Activated CD4-positive, CD25-positive, alpha-beta regulatory T cell treated with anti-CD3 and anti-CD28 coated beads, Interleukin-2, amount 50 U/mL, for 24 hours (primary cell): Measurements from ENCODE around the gene MIPEP.
"Not testable (repeated sequence)": the region's sequence is repeated elsewhere in the genome, so short reads cannot be mapped to it uniquely, and the experiment has no call there.

Source experiments
- ATAC-seq, 2 donors: fragments of 150-1000 bp; cut with Tn5 transposase; one replicate each; pipeline ENCODE4 v1.10.0; 2021; ENCODE audit warnings: mild to moderate bottlenecking in 1 of 2, moderate library complexity in 1 of 2

MIPEP gene

GRCh38 chr13:23884361-23884760 is 4.8 kb downstream of the MIPEP start:
- not testable (repeated sequence) for ATAC-seq

DNA sequence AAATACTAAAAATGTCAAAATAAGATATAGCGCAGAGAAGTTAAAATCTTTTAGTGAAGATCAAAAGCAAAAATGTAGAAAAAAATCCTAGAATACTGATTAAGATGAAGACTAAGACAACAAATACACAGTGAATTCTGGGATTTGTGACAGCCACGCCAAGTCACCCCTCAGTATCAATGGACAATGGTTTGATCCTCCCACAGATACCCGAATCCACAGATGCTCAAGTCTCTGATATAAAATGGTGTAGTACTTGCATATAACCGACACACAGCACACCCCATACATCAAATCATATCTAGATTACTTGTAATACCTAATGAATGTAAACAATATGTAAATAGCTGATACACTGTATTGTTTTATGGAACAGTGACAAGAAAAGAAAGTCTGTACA is 5.9 kb downstream of the MIPEP start:
- ATAC-seq: no peak

GRCh38 chr13:23881402-23881800 is 7.8 kb downstream of the MIPEP start:
- not testable (repeated sequence) for ATAC-seq

DNA sequence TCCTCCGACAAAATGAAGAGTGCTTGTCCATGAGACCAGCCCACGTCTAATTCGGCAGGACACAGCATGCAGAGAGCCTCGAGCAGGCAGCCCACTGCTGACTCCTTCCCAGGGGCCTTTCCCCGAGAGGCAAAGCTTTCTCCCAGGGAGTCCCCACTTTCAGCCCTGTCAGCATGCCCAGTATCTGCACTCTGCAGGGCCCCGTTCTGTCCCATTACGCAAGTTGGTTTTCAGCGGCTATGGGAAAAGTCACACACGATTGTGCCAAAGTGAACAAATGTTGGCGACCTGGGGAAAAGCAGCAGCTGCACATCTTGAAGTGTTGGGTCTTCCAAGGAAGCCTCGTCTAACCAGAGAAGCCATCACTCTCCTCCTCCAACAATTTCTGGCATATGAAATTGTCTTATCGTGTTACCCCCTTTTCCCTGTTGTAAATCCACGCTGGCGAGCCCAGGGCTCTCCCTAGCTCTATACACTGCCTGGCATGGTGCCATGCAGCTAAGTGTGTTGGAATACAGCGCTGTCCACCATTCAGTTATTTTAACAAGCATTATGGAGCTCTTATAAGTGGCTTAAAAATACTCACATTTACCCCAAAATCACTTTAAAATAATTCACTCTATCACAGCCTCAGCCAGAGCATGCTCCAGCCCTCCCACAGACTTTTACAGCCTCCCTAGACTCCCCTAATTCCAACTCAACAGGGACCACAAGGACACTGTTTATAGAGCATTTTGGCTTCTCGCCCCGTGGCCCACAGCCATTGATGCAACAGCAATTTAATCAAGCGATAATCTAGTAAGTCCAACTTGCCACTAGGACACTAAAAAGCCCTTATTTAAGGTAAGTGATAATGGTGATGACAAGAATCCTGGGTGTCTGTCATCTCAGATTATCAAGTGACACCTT is 8.5 kb downstream of the MIPEP start:
- not testable (repeated sequence) for ATAC-seq

- ATAC-seq: no peak
These were observed 11.9 kb downstream of the MIPEP start for GRCh38 chr13:23877286-23877685.

- ATAC-seq: peak in 1 of 2 donors; percentile 13
These were observed 12.9 kb downstream of the MIPEP start for GRCh38 chr13:23876265-23876664.

GRCh38 chr13:23871616-23872220 is 17.5 kb downstream of the MIPEP start:
- ATAC-seq: no peak

- ATAC-seq: no peak
These were observed 18.7 kb downstream of the MIPEP start for GRCh38 chr13:23870356-23871140.

GRCh38 chr13:23868521-23868920 is 20.7 kb downstream of the MIPEP start:
- ATAC-seq: no peak

- no peak for ATAC-seq
These were observed 22.1 kb downstream of the MIPEP start for GRCh38 chr13:23867027-23867491.

DNA sequence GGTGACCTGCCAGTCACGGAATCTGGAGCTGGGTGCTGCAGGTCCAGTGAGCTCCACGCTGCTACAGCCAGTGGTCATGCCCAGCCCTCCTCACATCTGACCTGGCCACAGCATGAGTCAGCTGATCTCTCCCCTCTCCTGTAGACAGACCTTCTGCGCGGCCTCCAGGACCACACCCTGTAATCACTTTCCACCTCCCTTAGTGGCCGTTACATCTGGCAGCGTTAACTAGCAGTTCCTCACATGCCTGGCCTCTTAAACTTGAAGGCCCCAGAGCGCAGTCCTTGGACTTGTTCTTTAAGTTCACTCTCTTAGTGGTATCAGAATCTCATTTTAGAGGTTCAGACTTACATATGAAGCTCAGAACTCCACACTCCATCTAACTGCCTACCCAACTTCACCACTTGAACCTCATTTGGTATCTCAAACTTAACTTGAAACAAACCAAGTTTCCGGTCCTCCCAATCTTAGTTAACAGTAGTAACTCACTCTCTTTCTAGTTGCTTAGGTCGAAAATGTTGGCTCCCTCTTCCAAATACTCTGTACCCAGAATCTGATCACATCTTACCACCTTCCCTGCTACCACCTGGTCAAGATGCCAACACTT is 22.7 kb downstream of the MIPEP start:
- ATAC-seq: no peak

DNA sequence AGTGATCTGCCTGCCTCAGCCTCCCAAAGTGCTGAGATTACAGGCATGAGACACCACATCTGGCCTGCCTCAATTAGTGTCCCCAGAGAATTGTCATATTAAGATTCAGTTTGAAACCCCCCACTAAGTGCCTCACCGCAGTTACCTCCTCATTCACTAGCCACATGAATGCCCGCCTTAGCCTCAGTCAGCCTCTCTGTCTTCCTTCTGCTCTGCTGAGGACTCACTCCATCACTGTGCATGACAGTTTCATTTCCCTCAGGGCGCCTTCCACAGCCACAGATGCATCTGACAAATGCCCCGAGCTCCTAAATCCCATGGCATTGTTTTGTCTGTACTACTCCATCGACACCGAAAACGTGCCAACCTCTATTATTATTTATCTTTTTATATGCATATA is 23.3 kb downstream of the MIPEP start:
- no peak for ATAC-seq

DNA sequence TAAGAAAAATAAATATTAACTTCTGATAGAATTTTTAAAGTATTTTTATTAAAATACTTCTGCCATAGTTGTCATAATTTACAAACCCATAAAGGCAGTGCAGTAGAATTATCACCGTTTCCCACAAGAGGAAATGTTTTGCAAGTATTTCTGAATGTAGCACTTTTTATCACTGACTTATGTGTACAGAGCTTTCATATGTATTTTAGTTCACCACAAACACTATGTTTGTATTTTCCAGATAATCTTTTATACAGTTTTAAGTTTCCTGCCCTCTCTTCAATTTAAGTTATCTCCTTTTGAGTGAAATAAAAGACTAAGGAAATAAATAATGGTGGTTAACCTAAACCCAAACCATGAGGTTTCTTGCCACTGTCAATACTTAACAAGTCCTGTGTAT is 24.2 kb downstream of the MIPEP start:
- no peak for ATAC-seq

DNA sequence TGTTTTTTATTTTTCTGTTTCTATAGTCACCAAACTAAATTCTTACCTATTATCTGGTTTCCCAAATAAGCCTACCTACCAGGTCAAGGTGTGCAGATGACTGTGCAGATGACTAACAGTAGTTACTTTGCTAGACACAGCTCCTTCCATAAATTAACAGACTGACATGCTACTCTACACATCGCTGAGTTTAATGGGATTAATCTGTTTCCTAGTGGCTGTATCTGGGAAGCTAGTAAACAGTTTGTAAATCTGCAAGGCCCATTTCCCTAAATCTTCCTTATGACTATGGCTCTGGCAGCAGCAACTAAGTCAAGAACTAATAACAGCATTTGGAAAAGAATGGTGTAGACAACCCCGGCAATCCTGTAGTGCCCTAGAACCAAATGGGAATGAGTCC is 27.9 kb downstream of the MIPEP start:
- no peak for ATAC-seq

DNA sequence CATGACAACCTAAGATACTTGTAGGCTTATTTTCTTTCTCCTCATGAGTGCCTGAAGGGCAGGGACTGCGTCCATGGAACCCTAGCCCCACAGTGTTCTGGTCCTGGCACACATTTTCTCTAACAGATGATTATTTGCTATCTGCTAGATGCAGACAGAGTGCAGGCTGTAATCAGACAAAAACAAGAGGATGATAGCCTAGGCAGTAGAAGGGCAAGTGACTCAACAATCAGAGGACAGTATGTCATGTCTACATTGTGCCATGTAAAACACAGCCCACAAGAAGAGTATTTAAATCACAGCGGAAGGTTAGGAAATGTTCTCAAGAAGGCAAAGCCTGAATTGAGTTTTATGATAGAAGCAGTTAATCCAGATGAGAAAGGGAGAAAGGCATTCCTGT is 29.3 kb downstream of the MIPEP start:
- ATAC-seq: no peak

- ATAC-seq: no peak
These were observed 29.7 kb downstream of the MIPEP start for GRCh38 chr13:23859455-23859854.

DNA sequence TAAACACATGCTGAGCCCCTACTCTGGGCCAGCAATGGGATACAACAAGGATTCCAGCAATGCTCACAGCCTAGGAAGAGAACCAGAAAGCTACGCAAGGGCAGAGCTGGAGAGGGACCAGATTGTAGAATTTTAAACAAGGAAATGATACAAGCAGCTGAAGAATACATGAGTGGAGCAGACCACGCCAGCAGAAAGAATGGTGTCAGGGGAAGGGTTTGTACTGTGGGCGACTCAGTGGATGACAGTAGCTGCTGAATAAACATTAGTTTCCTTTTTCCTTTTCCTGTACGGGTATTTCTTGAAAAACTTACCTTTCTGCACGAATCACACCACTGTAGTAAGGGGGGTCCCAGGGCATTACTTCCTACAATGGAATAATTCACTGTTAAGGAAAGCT is 30.7 kb downstream of the MIPEP start:
- no peak for ATAC-seq

DNA sequence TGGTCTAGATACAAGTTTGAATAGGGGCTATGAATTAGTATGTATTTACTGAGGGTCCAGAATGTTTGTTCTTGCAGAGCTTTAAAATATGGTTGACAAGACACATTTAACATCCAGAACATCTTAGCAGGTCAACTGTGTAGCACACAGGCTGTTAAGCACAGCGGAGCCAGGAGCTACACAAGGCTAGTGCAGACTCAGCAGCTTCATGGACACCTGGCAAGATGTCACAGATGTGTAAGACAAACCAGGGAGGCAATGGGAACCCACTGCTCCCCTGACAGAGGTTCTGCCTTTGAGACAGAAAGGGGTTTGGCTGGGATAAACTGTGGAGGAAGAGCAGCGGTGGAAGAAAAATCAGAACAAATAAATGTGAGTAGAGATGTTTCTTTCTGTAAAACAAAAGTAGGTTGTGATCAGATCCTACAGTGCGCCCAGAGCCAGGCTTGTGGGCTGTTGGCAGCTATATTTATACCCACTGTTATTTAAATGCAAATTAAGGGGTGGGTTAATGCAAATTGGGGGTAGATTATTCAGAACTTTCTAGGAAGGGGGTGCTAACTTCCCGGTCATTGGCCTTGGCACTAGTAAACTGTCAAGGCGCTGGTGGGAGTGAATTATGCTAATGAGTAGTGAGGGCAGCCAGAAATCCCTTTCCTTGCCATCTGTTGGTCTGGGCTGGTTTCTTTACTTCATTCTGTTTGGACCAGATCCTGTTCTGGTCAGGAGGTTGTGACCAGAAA is 33.0 kb downstream of the MIPEP start:
- no peak for ATAC-seq

DNA sequence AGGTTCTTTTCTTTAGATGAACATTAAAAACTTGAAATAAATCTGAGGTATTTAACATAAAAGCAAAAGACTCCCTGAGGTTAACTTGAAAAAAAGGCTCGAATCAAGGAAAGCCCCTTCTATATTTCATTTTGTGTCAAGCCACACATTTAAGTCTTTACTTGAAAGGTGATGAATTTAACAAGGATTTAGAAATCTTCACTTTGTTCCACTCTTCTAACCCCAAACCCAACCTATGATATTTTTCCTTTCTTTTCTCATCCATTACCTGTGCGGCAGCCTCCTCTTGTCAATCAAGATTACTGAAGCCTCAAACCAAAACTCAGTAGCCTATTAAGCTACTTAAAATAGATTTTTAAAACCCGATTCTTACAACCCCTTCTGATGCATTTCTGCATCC is 33.8 kb downstream of the MIPEP start:
- no peak for ATAC-seq

DNA sequence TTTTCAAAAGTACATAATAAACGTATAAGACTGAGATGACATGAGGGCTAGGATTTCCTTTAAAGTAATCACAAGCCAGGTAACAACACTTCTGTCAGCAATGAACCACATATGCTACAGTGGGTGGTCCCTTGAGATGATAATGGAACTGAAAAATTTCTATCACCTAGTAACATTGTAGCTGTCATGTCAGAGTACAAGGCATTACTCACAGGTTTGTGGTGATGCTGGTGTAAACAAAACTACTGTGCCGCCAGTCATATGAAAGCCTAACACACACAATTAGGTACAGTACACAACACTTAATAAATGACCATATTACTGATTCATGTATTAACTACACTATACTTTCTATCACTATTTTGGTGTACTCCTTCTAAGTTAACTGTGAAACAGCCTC is 36.8 kb downstream of the MIPEP start:
- no peak for ATAC-seq

- no peak for ATAC-seq
These were observed 38.1 kb downstream of the MIPEP start for GRCh38 chr13:23851106-23851505.

GRCh38 chr13:23850134-23850533 is 39.1 kb downstream of the MIPEP start:
- no peak for ATAC-seq
